GM12864 (cell line): Measurements from ENCODE around the gene EFCAB9.
A peak's percentile ranks its signal among the peaks of the same experiment; 100 is the strongest.

Experiments
- DNase-seq: peaks from one replicate; pipeline ENCODE4 v3.0.0-alpha.2; 2011; ENCODE audit warnings: low read depth
- H3K4me3 ChIP-seq: 2 replicates; pipeline ENCODE4 v1.5.1; 2011; ENCODE audit warnings: mild to moderate bottlenecking, low read depth, low read length, control low read depth
- CTCF ChIP-seq: IDR thresholded peaks from 2 replicates; pipeline ENCODE4 v1.5.1; 2011; ENCODE audit warnings: low read depth, mild to moderate bottlenecking, moderate library complexity, low read length, control low read depth, inconsistent platforms; ENCODE audit errors: missing control alignments

Gene EFCAB9

GRCh38 chr5:172223901-172224873 lies 30.2 kb downstream of the EFCAB9 start:
- no peak overlapping the region; the same call in 1 of the 2 replicates for H3K4me3 ChIP-seq

GRCh38 chr5:172224996-172225395 lies 31.0 kb downstream of the EFCAB9 start:
- H3K4me3 ChIP-seq, result no peak overlapping the region
- TF ChIP-seq CTCF, result no peak
- DNase-seq, result no peak

More at GRCh38 chr5:172223901-172224873, 30.2 kb downstream of the EFCAB9 start:
- DNase-seq, result peak; percentile 73
- no peak for TF ChIP-seq CTCF

- no peak for TF ChIP-seq CTCF
- no peak overlapping the region for H3K4me3 ChIP-seq
- DNase-seq, result no peak
Measured at GRCh38 chr5:172229904-172230303, 35.9 kb downstream of the EFCAB9 start.

- no peak for TF ChIP-seq CTCF
- DNase-seq, result no peak
- H3K4me3 ChIP-seq, result no peak overlapping the region
Measured at GRCh38 chr5:172234031-172234430, 40.1 kb downstream of the EFCAB9 start.

GRCh38 chr5:172235132-172235780 lies 41.3 kb downstream of the EFCAB9 start:
- peak; percentile 46 for DNase-seq
- TF ChIP-seq CTCF, result no peak
- H3K4me3 ChIP-seq, result no peak overlapping the region

- H3K4me3 ChIP-seq, result no peak overlapping the region
- no peak for DNase-seq
- no peak for TF ChIP-seq CTCF
Measured at GRCh38 chr5:172235827-172236736, 42.1 kb downstream of the EFCAB9 start.
